Measurements from ENCODE around the gene MRPL40. TPM values are rescaled to one million over a fixed set of nuclear protein-coding genes. Genes with fewer than 3 reads are reported as not detected.

Gene MRPL40
- total and polyA plus RNA-seq, 9 donors: 21.1 to 46.9 (median 28.8) TPM

GRCh38 chr22:19463491-19464469 is 31.4 kb downstream of the MRPL40 start:
- no peak overlapping the region for H3K27ac ChIP-seq
- no peaks in the 10 kb centered on the region for H3K36me3 ChIP-seq
- intact Hi-C loops (cut with DNase I): no loop called here
- H3K9me3 ChIP-seq: no peaks in the 10 kb centered on the region
- no peaks in the 10 kb centered on the region for H3K4me1 ChIP-seq (ENCODE audit: insufficient read depth)
- no peak overlapping the region for H3K4me3 ChIP-seq
- TF ChIP-seq POLR2A (IDR thresholded peaks at IDR 0.05): no peak
- no peak for TF ChIP-seq CTCF (IDR thresholded peaks at IDR 0.05)
- TF ChIP-seq EP300 (IDR thresholded peaks at IDR 0.05): no peak
- H3K27me3 ChIP-seq: no peaks in the 10 kb centered on the region
- no peak for DNase-seq
- WGBS, 3 donors: 77 to 81% (median 78%) methylated on average over 7 of the region's 7 CpGs

GRCh38 chr22:19464546-19464945 is 32.2 kb downstream of the MRPL40 start:
- intact Hi-C loops (cut with DNase I): no loop called here
- WGBS, 3 donors: 57 to 63% (median 59%) methylated on average over 1 of the region's 1 CpG
- H3K27ac ChIP-seq: no peak overlapping the region
- H3K9me3 ChIP-seq: no peaks in the 10 kb centered on the region
- H3K36me3 ChIP-seq: no peaks in the 10 kb centered on the region
- no peak for TF ChIP-seq CTCF (IDR thresholded peaks at IDR 0.05)
- TF ChIP-seq POLR2A (IDR thresholded peaks at IDR 0.05): no peak
- TF ChIP-seq EP300 (IDR thresholded peaks at IDR 0.05): no peak
- no peaks in the 10 kb centered on the region for H3K27me3 ChIP-seq
- H3K4me3 ChIP-seq: no peak overlapping the region
- H3K4me1 ChIP-seq (ENCODE audit: insufficient read depth): no peaks in the 10 kb centered on the region
- no peak for DNase-seq

GRCh38 chr22:19464975-19465374 is 32.6 kb downstream of the MRPL40 start:
- WGBS, 3 donors: 77 to 80% (median 79%) methylated on average over 4 of the region's 4 CpGs
- Histone ChIP-seq H3K27ac (no peak overlapping the region), H3K27me3 (no peaks in the 10 kb centered on the region), H3K4me3 (no peak overlapping the region), H3K36me3 (no peaks in the 10 kb centered on the region), H3K4me1 (ENCODE audit: insufficient read depth) (no peaks in the 10 kb centered on the region), H3K9me3 (no peaks in the 10 kb centered on the region)
- no peak for DNase-seq
- TF ChIP-seq EP300 (IDR thresholded peaks at IDR 0.05) (no peak), CTCF (IDR thresholded peaks at IDR 0.05) (no peak), POLR2A (IDR thresholded peaks at IDR 0.05) (no peak)
- intact Hi-C loops (cut with DNase I): no loop called here

GRCh38 chr22:19466126-19466716 is 33.9 kb downstream of the MRPL40 start:
- no peaks in the 10 kb centered on the region for H3K27me3 ChIP-seq
- 86 to 90% (median 86%) methylated on average over 14 of the region's 14 CpGs for WGBS, 3 donors
- H3K4me1 ChIP-seq (ENCODE audit: insufficient read depth): no peaks in the 10 kb centered on the region
- no peak for DNase-seq
- no peak overlapping the region for H3K27ac ChIP-seq
- no peaks in the 10 kb centered on the region for H3K9me3 ChIP-seq
- intact Hi-C loops (cut with DNase I): no loop called here
- H3K4me3 ChIP-seq: no peak overlapping the region
- TF ChIP-seq CTCF (IDR thresholded peaks at IDR 0.05): no peak
- H3K36me3 ChIP-seq: no peaks in the 10 kb centered on the region
